Calu3 (cell line): ENCODE data around the gene RIIAD1. TPM values are rescaled to one million over a fixed set of nuclear protein-coding genes. Genes with fewer than 3 reads are reported as not detected.

Experiments used
- BruUV-seq: library from RNA; stranded (reverse); fragments of 400-500 nt; replicated peaks from 2 replicates; lab custom pipeline; 2021; lab: Mats Ljungman, UMichigan
- CTCF ChIA-PET: fragments of 300-600 bp; sonication (Branson Sonifier 250); formaldehyde crosslinking; loops from one replicate; lab custom pipeline; 2022; ENCODE audit warnings: antibody characterized with exemption; lab: Charles Lee
- DNase-seq: peaks from one replicate; pipeline ENCODE4 v3.0.0; 2022
- H3K27ac Mint-ChIP-seq: one replicate; pipeline ENCODE4 v1.8.0; 2022; ENCODE audit warnings: mixed read lengths; ENCODE audit not compliant: unreplicated experiment
- H3K27me3 Mint-ChIP-seq: one replicate; pipeline ENCODE4 v1.8.0; 2022; ENCODE audit warnings: mixed read lengths; ENCODE audit not compliant: unreplicated experiment
- H3K36me3 Mint-ChIP-seq: one replicate; pipeline ENCODE4 v1.8.0; 2022; ENCODE audit warnings: mild to moderate bottlenecking, moderate library complexity, mixed read lengths; ENCODE audit not compliant: insufficient read depth, unreplicated experiment
- H3K4me1 Mint-ChIP-seq: one replicate; pipeline ENCODE4 v1.8.0; 2022; ENCODE audit warnings: mild to moderate bottlenecking, low read depth, mixed read lengths; ENCODE audit not compliant: unreplicated experiment
- H3K4me3 Mint-ChIP-seq: one replicate; pipeline ENCODE4 v1.8.0; 2022; ENCODE audit warnings: mild to moderate bottlenecking, low read depth, moderate library complexity, mixed read lengths; ENCODE audit not compliant: unreplicated experiment
- H3K9me3 Mint-ChIP-seq: one replicate; pipeline ENCODE4 v1.8.0; 2022; ENCODE audit warnings: low read depth, mixed read lengths; ENCODE audit not compliant: unreplicated experiment
- CTCF ChIP-seq: fragments of 200-600 bp; IDR thresholded peaks from one replicate; pipeline ENCODE4 v1.8.0; 2022; ENCODE audit warnings: antibody characterized with exemption; ENCODE audit not compliant: unreplicated experiment
- intact Hi-C: fragments of 100-400 bp; cut with micrococcal nuclease; formaldehyde crosslinking; loops from one replicate; pipeline ENCODE4 v1.10.0; 2022; ENCODE audit not compliant: unreplicated experiment
- total RNA-seq: library from RNA; stranded (reverse); gene quantifications from 2 replicates; pipeline ENCODE4 v1.2.3, GENCODE V29; 2022

RIIAD1 gene
- total RNA-seq, 1 experiment from 2014 or later, result not detected

- Mint-ChIP-seq H3K4me1 (peaks cover 10% of the 10 kb centered on the region), H3K27ac (no peak overlapping the region), H3K27me3 (no peaks in the 10 kb centered on the region), H3K9me3 (no peaks in the 10 kb centered on the region), H3K4me3 (no peak overlapping the region), H3K36me3 (peaks cover 4% of the 10 kb centered on the region)
- CTCF ChIA-PET, result no interaction called here
- intact Hi-C loops, result no loop called here
- no peak for TF ChIP-seq CTCF
- no TSS peak for BruUV-seq
- DNase-seq, result no peak
Measured at GRCh38 chr1:151775894-151776664, 54.8 kb downstream of the RIIAD1 start.

GRCh38 chr1:151776665-151777062 lies 55.3 kb downstream of the RIIAD1 start:
- CTCF ChIA-PET, result no interaction called here
- Mint-ChIP-seq H3K4me3 (no peak overlapping the region), H3K4me1 (peaks cover 10% of the 10 kb centered on the region), H3K27ac (no peak overlapping the region), H3K36me3 (peaks cover 4% of the 10 kb centered on the region), H3K27me3 (no peaks in the 10 kb centered on the region), H3K9me3 (no peaks in the 10 kb centered on the region)
- BruUV-seq, result no TSS peak
- DNase-seq, result no peak
- TF ChIP-seq CTCF, result no peak
- intact Hi-C loops, result no loop called here

DNA sequence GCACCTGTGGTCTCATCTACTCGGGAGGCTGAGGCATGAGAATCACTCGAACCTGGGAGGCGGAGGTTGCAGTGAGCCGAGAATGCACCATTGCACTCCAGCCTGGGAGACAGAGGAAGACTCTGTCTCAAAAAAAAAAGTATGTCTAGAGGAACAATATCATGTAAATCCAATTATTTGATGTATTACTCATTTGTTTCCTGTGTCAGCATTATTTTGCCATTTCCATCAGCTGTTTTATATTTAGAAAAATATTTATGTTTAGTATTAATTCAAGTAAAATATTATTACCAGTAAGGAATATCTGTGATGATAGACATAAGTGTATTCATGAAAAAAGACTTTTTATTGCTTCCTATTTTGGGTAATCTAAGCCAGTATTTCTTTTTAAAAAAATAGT lies 56.0 kb downstream of the RIIAD1 start:
- CTCF ChIA-PET, result no interaction called here
- Mint-ChIP-seq H3K27me3 (no peaks in the 10 kb centered on the region), H3K4me3 (no peak overlapping the region), H3K9me3 (no peaks in the 10 kb centered on the region), H3K4me1 (peaks cover 10% of the 10 kb centered on the region), H3K36me3 (peaks cover 4% of the 10 kb centered on the region), H3K27ac (no peak overlapping the region)
- DNase-seq, result no peak
- no peak for TF ChIP-seq CTCF
- intact Hi-C loops, result no loop called here
- no TSS peak for BruUV-seq

Other genes with a start within 250 kb of the RIIAD1 start
- 113 and 131 TPM in 2 replicates for gene CGN, start 210.1 kb upstream of the RIIAD1 start, total RNA-seq
- gene TUFT1, start 181.2 kb upstream of the RIIAD1 start, total RNA-seq, result 31.4 and 34.3 TPM in 2 replicates
- 52.4 and 57.1 TPM in 2 replicates for gene SNX27, start 109.5 kb upstream of the RIIAD1 start, total RNA-seq
- not detected in 2 replicates for gene CELF3, start 4.7 kb upstream of the RIIAD1 start, total RNA-seq
- gene MRPL9, start 42.0 kb downstream of the RIIAD1 start, total RNA-seq, result 106 and 118 TPM in 2 replicates
- 20.2 and 25.7 TPM in 2 replicates for gene TDRKH, start 69.0 kb downstream of the RIIAD1 start, total RNA-seq
- not detected in 2 replicates for gene LINGO4, start 83.9 kb downstream of the RIIAD1 start, total RNA-seq
- 0.19 and 1.2 TPM in 2 replicates for gene RORC, start 110.3 kb downstream of the RIIAD1 start, total RNA-seq
- 1.7 and 2.5 TPM in 2 replicates for gene C2CD4D, start 118.3 kb downstream of the RIIAD1 start, total RNA-seq
- gene THEM5, start 132.2 kb downstream of the RIIAD1 start, total RNA-seq, result not detected in 2 replicates
- 17.2 and 18.6 TPM in 2 replicates for gene THEM4, start 188.0 kb downstream of the RIIAD1 start, total RNA-seq